SK-N-MC (cell line): ENCODE results near the gene HPDL.

Experiments
- DNase-seq: peaks from one replicate; pipeline ENCODE4 v3.0.0-alpha.2; 2011; ENCODE audit warnings: low read depth, low spot score
- H3K27ac ChIP-seq: fragments of 200-600 bp; sonication (generic); 2 replicates; pipeline ENCODE4 v1.5.1; 2016; ENCODE audit warnings: mixed run types
- H3K36me3 ChIP-seq: fragments of 200-600 bp; sonication (generic); 2 replicates; pipeline ENCODE4 v1.6.1; 2017; ENCODE audit warnings: antibody characterized with exemption, low read length, mixed read lengths; ENCODE audit not compliant: insufficient read depth
- H3K4me3 ChIP-seq: fragments of 200-600 bp; sonication (generic); 2 replicates; pipeline ENCODE4 v1.5.1; 2016
- H3K9ac ChIP-seq: fragments of 200-600 bp; sonication (generic); 2 replicates; pipeline ENCODE4 v1.8.0; 2017; ENCODE audit warnings: mixed run types, mixed read lengths; ENCODE audit not compliant: insufficient read length
- H3K9me3 ChIP-seq: fragments of 200-600 bp; sonication (generic); 2 replicates; pipeline ENCODE4 v1.6.1; 2017; ENCODE audit warnings: low read depth, mild to moderate bottlenecking, antibody characterized with exemption, low read length, moderate library complexity, mixed read lengths
- EZH2 ChIP-seq: fragments of 200-600 bp; sonication (generic); IDR thresholded peaks from one replicate; pipeline ENCODE4 v1.6.1; 2017; ENCODE audit warnings: antibody characterized with exemption
- FOXP2 ChIP-seq: optimal IDR thresholded peaks from 2 replicates; pipeline ENCODE3; 2011; ENCODE audit warnings: mild to moderate bottlenecking, moderate library complexity; ENCODE audit not compliant: insufficient read depth; ENCODE audit errors: extremely low read length, control extremely low read depth
- POLR2AphosphoS5 ChIP-seq: IDR thresholded peaks from 2 replicates; pipeline ENCODE4 v1.6.1; 2012; ENCODE audit warnings: mild to moderate bottlenecking, low read depth, low read length, borderline replicate concordance

The HPDL gene

GRCh38 chr1:45344499-45344898 lies 17.8 kb downstream of the HPDL start:
- Histone ChIP-seq H3K36me3 (peaks cover 31% of the 10 kb centered on the region), H3K9me3 (no peaks in the 10 kb centered on the region), H3K9ac (no peak overlapping the region), H3K4me3 (no peak overlapping the region), H3K27ac (no peak overlapping the region)
- no peak for TF ChIP-seq EZH2
- no peak for TF ChIP-seq POLR2AphosphoS5
- no peak for TF ChIP-seq FOXP2
- DNase-seq, result no peak

DNA sequence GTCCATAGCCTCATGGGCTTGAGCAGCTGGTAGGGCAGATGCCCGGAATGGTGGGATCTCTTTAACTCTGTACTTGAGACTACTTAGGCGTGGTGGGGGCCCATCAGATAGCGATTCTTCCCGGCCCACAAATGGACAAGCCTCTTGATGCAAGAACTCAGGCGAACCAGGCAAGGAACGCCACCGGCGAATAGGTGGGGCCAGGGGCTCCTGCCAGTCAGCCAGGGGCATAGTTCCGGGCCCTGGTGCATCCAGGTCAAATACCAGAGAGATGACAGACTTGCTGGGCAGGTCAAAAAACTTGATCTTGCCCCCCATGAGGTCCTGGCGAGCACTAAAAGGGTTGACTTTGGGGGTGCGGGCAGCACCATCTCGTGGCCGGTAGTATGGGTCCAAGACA lies 18.3 kb downstream of the HPDL start:
- TF ChIP-seq FOXP2 (no peak), EZH2 (no peak), POLR2AphosphoS5 (no peak)
- Histone ChIP-seq H3K9me3 (no peaks in the 10 kb centered on the region), H3K9ac (no peak overlapping the region), H3K4me3 (no peak overlapping the region), H3K36me3 (peaks cover 31% of the 10 kb centered on the region), H3K27ac (no peak overlapping the region)
- no peak for DNase-seq

- Histone ChIP-seq H3K27ac (no peak overlapping the region), H3K36me3 (peaks cover 29% of the 10 kb centered on the region), H3K9me3 (no peaks in the 10 kb centered on the region), H3K4me3 (no peak overlapping the region), H3K9ac (no peak overlapping the region)
- TF ChIP-seq EZH2 (no peak), FOXP2 (no peak), POLR2AphosphoS5 (peak; percentile 24; the same call in 1 of the 2 replicates)
- DNase-seq, result no peak
Measured at GRCh38 chr1:45346473-45346872, 19.8 kb downstream of the HPDL start.

- no peak overlapping the region for H3K27ac ChIP-seq
Measured at GRCh38 chr1:45348020-45348419, 21.3 kb downstream of the HPDL start.

DNA sequence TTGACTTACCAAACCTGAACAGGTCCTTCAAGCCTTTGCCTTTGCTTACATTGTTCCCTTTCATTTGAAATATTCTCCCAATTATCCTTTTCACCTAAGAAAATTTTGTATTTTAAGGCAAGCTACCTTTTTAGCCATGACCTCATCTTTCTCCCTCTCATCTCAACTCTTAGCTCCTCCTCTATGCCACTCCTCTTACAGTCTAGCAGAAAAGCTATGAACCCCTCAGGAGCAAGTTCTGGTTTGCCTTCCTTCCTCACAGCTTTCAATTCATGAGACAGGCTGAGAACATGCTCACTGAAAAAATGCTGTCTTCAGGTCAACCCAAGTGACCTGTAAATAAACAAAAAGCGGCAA lies 21.9 kb downstream of the HPDL start:
- Histone ChIP-seq H3K4me3 (no peak overlapping the region), H3K9ac (no peak overlapping the region), H3K36me3 (peaks cover 8% of the 10 kb centered on the region; the same call in 1 of the 2 replicates), H3K27ac (no peak overlapping the region), H3K9me3 (no peaks in the 10 kb centered on the region)
- DNase-seq, result no peak
- TF ChIP-seq POLR2AphosphoS5, result no peak

More at GRCh38 chr1:45348020-45348419, 21.3 kb downstream of the HPDL start:
- Histone ChIP-seq H3K36me3 (peaks cover 13% of the 10 kb centered on the region), H3K9ac (no peak overlapping the region), H3K4me3 (no peak overlapping the region), H3K9me3 (no peaks in the 10 kb centered on the region)
- no peak for DNase-seq
- TF ChIP-seq EZH2 (no peak), FOXP2 (no peak), POLR2AphosphoS5 (no peak)

DNA sequence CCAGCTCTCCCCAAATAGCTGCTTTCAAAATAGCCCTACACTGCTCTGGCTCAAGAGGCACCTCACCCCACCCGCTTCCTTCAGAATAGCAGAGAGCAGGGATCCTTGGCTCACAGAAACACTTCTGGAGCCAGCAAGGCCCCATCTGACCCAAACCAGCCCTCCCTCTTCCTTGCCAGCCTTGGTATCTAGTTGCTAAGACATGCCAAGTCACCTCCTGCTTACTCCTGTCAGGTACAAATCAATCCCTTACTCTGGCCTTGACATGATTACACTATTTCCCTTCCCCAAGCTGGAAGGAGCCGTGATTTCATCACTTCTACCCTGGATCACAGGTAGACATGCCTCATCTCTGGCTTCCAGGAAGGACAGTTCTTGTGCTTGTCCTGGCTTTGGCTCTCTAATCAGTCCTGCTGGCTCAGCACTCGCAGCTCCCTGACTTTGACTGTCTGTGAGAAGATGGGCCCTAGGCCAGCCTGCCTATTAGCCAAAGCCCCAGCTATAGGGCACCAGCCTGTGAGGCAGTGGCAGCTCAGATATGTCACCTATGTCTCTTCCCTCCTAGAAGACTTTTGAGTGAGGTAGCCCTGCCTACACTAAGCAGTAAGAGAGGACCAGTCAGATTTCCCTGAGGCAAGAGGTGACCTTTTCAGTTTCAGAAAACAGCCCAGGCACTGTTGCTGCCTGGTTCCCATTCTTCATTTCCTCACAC lies 22.4 kb downstream of the HPDL start:
- no peak for TF ChIP-seq POLR2AphosphoS5
- TF ChIP-seq FOXP2, result no peak
- no peak for TF ChIP-seq EZH2
- no peak for DNase-seq
- Histone ChIP-seq H3K9me3 (no peaks in the 10 kb centered on the region), H3K27ac (no peak overlapping the region), H3K36me3 (peaks cover 2% of the 10 kb centered on the region; the same call in 1 of the 2 replicates), H3K4me3 (no peak overlapping the region), H3K9ac (no peak overlapping the region)

DNA sequence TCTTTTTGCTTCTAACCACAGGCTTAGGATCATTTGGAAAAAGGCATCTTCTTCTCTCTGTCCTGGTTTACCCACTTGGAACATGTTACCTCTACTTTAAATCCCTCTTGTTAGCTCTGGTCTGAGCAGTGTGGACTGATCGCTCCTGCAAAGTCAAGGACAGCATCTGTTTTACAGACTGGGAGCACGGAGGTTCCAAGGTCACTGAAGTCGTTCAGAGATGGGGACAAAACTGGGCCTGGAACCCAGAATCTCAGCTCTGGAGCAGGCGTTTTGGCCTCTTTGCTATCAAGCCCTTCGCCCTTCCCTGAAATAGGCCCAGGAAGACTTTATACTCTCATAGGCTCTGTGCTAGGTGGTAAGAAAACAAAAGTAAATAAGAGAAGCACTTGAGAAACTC lies 24.8 kb downstream of the HPDL start:
- TF ChIP-seq FOXP2 (no peak), EZH2 (no peak), POLR2AphosphoS5 (no peak)
- H3K36me3 ChIP-seq, result no peaks in the 10 kb centered on the region
- no peak overlapping the region for H3K4me3 ChIP-seq
- H3K9me3 ChIP-seq, result no peaks in the 10 kb centered on the region
- no peak overlapping the region for H3K27ac ChIP-seq
- no peak overlapping the region for H3K9ac ChIP-seq
- DNase-seq, result no peak

GRCh38 chr1:45353685-45354084 lies 27.0 kb downstream of the HPDL start:
- no peak overlapping the region for H3K9ac ChIP-seq

GRCh38 chr1:45354838-45355237 lies 28.1 kb downstream of the HPDL start:
- H3K9me3 ChIP-seq, result no peaks in the 10 kb centered on the region
- no peak for DNase-seq
- no peak overlapping the region for H3K9ac ChIP-seq
- no peak overlapping the region for H3K27ac ChIP-seq
- H3K36me3 ChIP-seq, result no peaks in the 10 kb centered on the region
- H3K4me3 ChIP-seq, result no peak overlapping the region
- TF ChIP-seq FOXP2, result no peak
- TF ChIP-seq EZH2, result no peak
- TF ChIP-seq POLR2AphosphoS5, result no peak

More at GRCh38 chr1:45353685-45354084, 27.0 kb downstream of the HPDL start:
- no peaks in the 10 kb centered on the region for H3K9me3 ChIP-seq
- TF ChIP-seq FOXP2 (no peak), POLR2AphosphoS5 (no peak), EZH2 (no peak)
- no peak for DNase-seq
- no peak overlapping the region for H3K27ac ChIP-seq
- H3K4me3 ChIP-seq, result no peak overlapping the region
- no peaks in the 10 kb centered on the region for H3K36me3 ChIP-seq
